Astrocyte (in vitro differentiated cells and primary cell): ENCODE data around the gene SNX30.
"Not testable (repeated sequence)": the region's sequence is repeated elsewhere in the genome, so short reads cannot be mapped to it uniquely, and the experiment has no call there.

ENCODE experiments used
- CTCF ChIP-seq: IDR thresholded peaks from 2 replicates; pipeline ENCODE4 v1.5.1; 2011; ENCODE audit warnings: low read depth, mild to moderate bottlenecking, inconsistent platforms, low read length, moderate library complexity; ENCODE audit not compliant: insufficient read depth
- EZH2 ChIP-seq: IDR thresholded peaks from 2 replicates; pipeline ENCODE4 v1.6.1; 2012; ENCODE audit warnings: mild to moderate bottlenecking, low read length, inconsistent platforms; ENCODE audit not compliant: insufficient read depth

GRCh38 chr9:112722749-112723148 is 27.8 kb upstream of the SNX30 start:
- TF ChIP-seq CTCF, EZH2: not testable (repeated sequence)
